Stimulated activated CD4-positive, alpha-beta T cell treated with anti-CD3 and anti-CD28 coated beads, Interleukin-2, amount 100 ng/mL, for 48 hours (primary cell): ENCODE results near the gene PNLIPRP3.
A peak's percentile ranks its signal among the peaks of the same experiment; 100 is the strongest.

ENCODE experiments used
- DNase-seq, 2 donors: peaks; one replicate each; pipeline ENCODE4 v3.0.0-alpha.2; 2020

The PNLIPRP3 gene

DNA sequence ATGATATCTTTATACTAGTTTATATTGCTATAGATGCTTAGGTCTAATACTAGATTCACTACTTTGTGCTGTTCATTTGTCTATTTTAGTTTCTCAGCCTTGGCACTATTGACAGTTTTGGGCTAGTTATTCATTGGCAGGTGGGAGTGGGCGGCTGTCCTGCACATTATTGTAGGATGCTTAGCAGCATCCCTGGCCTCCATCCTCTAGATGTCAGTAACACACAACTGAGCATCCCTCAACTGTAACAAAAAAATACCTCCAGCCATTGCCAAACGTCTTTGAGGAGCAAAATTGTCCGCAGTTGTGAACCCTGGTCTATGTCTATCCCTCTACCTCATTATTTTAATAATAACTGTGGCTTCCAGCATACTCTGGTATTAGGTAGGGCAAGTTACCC is 83.7 kb downstream of the PNLIPRP3 start:
- no peak for DNase-seq

DNA sequence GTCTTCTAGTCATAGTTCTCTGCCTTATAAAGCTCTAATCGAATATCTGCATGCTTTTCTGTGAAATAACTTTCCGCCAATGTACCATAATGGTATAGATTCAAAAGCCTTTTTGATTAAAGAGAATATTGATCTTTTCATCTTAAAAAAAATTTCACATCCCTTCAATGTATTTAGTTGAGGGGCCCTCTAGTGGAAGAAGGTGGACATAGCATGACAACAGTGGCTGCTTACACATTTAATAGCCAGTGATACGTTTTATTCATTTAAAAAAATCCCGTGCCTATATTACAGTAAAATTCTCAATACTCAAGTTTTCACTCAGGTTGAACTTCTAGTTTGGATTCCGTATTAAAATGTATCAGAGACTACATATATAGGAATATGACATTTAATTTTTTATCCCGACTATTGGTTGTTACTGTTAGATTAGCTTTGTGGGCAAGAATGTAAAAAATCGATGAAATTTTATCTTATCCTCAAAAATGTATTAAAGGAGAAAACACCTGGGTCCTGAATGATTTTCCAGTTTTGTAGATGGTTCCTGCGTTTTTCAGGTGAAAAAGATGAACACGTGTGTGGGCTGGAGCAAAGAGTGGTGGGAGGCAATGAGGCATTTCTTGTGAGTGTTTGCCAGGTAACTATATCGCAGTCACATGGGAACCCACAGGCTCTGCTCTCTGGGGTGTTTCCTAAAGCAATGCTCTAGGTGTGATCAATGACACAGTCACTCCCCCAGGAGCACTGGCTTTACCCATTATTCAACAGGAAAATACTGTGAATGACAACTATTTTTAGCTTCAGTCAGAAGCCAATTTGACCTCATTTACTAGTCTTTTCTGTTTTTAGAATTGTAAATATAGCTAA is 94.0 kb downstream of the PNLIPRP3 start:
- DNase-seq, result peak; percentile 4 to 7

DNA sequence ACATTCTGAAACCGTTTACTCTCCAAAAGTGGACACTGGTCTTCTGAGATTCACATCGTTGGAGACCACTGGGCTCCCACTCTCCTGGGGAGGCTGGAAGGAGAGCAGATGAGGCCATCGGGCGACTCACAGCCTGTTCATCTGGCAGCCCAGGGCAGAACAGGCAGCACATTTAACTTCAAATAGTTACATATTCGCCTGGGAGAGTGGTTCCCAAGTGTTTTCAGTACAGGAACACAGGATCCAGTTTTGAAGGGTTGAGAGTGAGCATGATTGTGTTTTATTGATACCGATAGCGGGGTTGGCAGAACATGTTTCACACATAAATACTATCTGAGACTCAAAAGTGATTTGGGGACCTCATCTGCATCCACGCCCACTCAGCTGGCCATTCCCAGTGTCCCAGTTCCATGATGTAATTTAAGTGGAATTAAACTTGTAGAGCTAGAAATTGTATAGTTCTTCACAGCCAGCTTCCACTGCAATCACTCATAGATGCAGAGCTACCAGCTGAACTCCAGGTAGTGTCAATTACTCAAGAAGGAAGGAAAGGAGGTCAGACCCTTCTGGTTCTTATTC is 95.2 kb downstream of the PNLIPRP3 start:
- no peak for DNase-seq

DNA sequence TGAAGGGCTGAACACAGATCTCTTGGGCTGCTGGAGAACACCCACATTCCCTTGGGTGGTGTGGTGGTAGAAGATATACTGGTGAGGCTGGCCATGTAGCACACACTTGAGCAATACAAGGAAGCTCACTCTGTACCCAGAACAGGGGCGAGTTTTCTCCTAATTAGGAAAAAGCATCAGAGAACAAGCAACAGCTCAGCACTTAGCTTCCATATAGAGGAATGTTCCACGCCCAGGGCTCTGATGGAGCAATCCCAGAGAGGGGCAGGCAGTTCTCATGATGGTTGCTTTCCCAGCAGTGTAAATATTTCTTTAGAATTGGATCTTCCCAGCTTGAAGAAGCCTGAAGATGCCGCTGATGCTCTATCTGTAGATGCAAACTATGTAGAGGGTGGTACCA is 97.1 kb downstream of the PNLIPRP3 start:
- no peak for DNase-seq

DNA sequence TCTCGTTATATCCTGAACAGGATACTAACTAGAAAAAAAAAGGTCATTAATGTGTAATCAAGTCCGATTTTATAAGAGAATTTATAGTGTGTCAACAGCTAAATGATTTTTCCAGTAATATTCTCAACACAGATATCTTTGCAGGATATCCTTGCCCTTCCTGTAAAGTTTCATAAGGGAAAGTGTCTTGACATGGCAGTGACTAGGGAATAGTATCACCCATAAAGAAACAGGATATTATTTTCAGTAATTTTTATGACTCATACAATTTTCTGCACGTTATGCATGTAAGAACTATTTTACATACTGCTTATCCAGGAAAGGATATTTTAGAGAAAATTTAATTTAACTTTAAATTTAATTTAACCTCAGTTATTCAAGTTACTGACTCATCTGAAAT is 98.6 kb downstream of the PNLIPRP3 start:
- no peak for DNase-seq
